ENCODE measurements around the gene MEI4. TPM values are rescaled to one million over a fixed set of nuclear protein-coding genes. Genes with fewer than 3 reads are reported as not detected.

Gene MEI4
- total RNA-seq, 1 experiment from 2014 or later, result not detected

GRCh38 chr6:77883851-77884250 lies 231.0 kb downstream of the MEI4 start (continued):
- no peak for TF ChIP-seq ZBTB33 (IDR thresholded peaks at IDR 0.05; ENCODE audit: extremely low read depth, insufficient replicate concordance, low read length)
- TF ChIP-seq POLR2A (IDR thresholded peaks at IDR 0.05; ENCODE audit: borderline replicate concordance, extremely low read depth, insufficient read depth, insufficient read length), result no peak
- no peak for TF ChIP-seq TCF7L2 (IDR thresholded peaks at IDR 0.05; ENCODE audit: borderline replicate concordance, extremely low read depth, insufficient read depth, insufficient read length)
- TF ChIP-seq CTCF (IDR thresholded peaks at IDR 0.05 in 2 of 3, conservative IDR thresholded peaks at IDR 0.05 in 1 of 3; ENCODE audit: borderline replicate concordance in 1 of 3, insufficient read depth in 1 of 3, low read depth in 2 of 3, low read length in 2 of 3), result no peak

GRCh38 chr6:77893391-77893790 lies 240.6 kb downstream of the MEI4 start:
- Histone ChIP-seq H3K4me2 (ENCODE audit: low read length) (no peak overlapping the region), H3K9ac (ENCODE audit: low read length) (no peak overlapping the region), H2AFZ (ENCODE audit: low read depth, low read length, poor library complexity, severe bottlenecking) (no peak overlapping the region), H3K4me3 (replicated peaks in 1 of 2; ENCODE audit: low read depth in 1 of 2, low read length in 2 of 2) (no peak overlapping the region), H3K27me3 (ENCODE audit: insufficient read depth, low read length) (no peaks in the 10 kb centered on the region), H3K9me3 (ENCODE audit: control insufficient read depth in 1 of 2, insufficient read depth in 1 of 2, low read depth in 1 of 2, low read length in 2 of 2) (no peaks in the 10 kb centered on the region), H3K27ac (ENCODE audit: low read depth, low read length) (no peak overlapping the region), H3K4me1 (ENCODE audit: control insufficient read depth in 1 of 2, insufficient read depth in 2 of 2, low read length in 2 of 2) (no peaks in the 10 kb centered on the region), H3K9me2 (ENCODE audit: insufficient read depth) (no peaks in the 10 kb centered on the region), H3K79me2 (ENCODE audit: insufficient read depth, low read length) (no peaks in the 10 kb centered on the region), H3K36me3 (ENCODE audit: control insufficient read depth in 1 of 2, insufficient read depth in 2 of 2, low read length in 2 of 2) (no peaks in the 10 kb centered on the region), H4K20me1 (ENCODE audit: insufficient read depth) (no peaks in the 10 kb centered on the region)
- intact Hi-C loops (cut with micrococcal nuclease), result no loop called here
- ATAC-seq, result no peak
- ChIA-PET CTCF (no interaction called here), POLR2A (no interaction called here), RAD21 (ENCODE audit: low non-redundant PET in 1 of 2, low total read pairs in 2 of 2, uncharacterized antibody in 2 of 2, unreplicated experiment in 2 of 2) (no interaction called here)
- no TSS peak for BruUV-seq (replicated peaks)
- TF ChIP-seq POLR2A (IDR thresholded peaks at IDR 0.05; ENCODE audit: borderline replicate concordance, extremely low read depth, insufficient read depth, insufficient read length) (no peak), ZNF274 (IDR thresholded peaks at IDR 0.05; ENCODE audit: low read depth, low read length) (no peak), POLR2AphosphoS5 (IDR thresholded peaks at IDR 0.05; ENCODE audit: low read depth, low read length) (no peak), ATF3 (IDR thresholded peaks at IDR 0.05) (no peak), EZH2phosphoT487 (IDR thresholded peaks at IDR 0.05; ENCODE audit: borderline replicate concordance) (no peak), CTCF (IDR thresholded peaks at IDR 0.05 in 2 of 3, conservative IDR thresholded peaks at IDR 0.05 in 1 of 3; ENCODE audit: borderline replicate concordance in 1 of 3, insufficient read depth in 1 of 3, low read depth in 2 of 3, low read length in 2 of 3) (no peak), CBX3 (IDR thresholded peaks at IDR 0.05; ENCODE audit: low read depth) (no peak), REST (IDR thresholded peaks at IDR 0.05; ENCODE audit: low read depth) (no peak), ZFX (IDR thresholded peaks at IDR 0.05) (no peak), SP1 (IDR thresholded peaks at IDR 0.05; ENCODE audit: low read depth) (no peak), FOSL1 (IDR thresholded peaks at IDR 0.05; ENCODE audit: low read depth) (no peak), SRF (IDR thresholded peaks at IDR 0.05; ENCODE audit: low read depth) (no peak), CEBPB (IDR thresholded peaks at IDR 0.05; ENCODE audit: low read depth) (no peak)
- DNase-seq (ENCODE audit: low read depth, low spot score), result no peak

Data from HCT116 (cell line).